H9 (cell line): ENCODE data around the gene ITPRID2. TPM values are rescaled to one million over a fixed set of nuclear protein-coding genes. Genes with fewer than 3 reads are reported as not detected.

ENCODE experiments used
- DNase-seq: peaks from one replicate; pipeline ENCODE4 v3.0.0-alpha.2; 2017
- H2AFZ ChIP-seq: one replicate; pipeline ENCODE4 v1.6.1; 2013; ENCODE audit warnings: mild to moderate bottlenecking, low read length, control low read depth, moderate library complexity
- H2AK5ac ChIP-seq: 2 replicates; pipeline ENCODE4 v1.6.1; 2013; ENCODE audit warnings: low read length, control low read depth, mixed read lengths; ENCODE audit not compliant: insufficient read length
- H2BK120ac ChIP-seq: one replicate; pipeline ENCODE4 v1.6.1; 2013; ENCODE audit warnings: low read depth, mild to moderate bottlenecking, low read length, control low read depth, inconsistent platforms; ENCODE audit not compliant: poor library complexity, severe bottlenecking
- H2BK12ac ChIP-seq: 2 replicates; pipeline ENCODE4 v1.6.1; 2013; ENCODE audit warnings: low read length, control low read depth, mixed read lengths, low read depth; ENCODE audit not compliant: insufficient read length
- H2BK15ac ChIP-seq: 2 replicates; pipeline ENCODE4 v1.6.1; 2013; ENCODE audit warnings: low read depth, low read length, control low read depth
- H2BK20ac ChIP-seq: one replicate; pipeline ENCODE4 v1.6.1; 2013; ENCODE audit warnings: low read depth, mild to moderate bottlenecking, low read length, control low read depth, inconsistent platforms; ENCODE audit not compliant: poor library complexity, severe bottlenecking
- H2BK5ac ChIP-seq: 2 replicates; pipeline ENCODE4 v1.6.1; 2013; ENCODE audit warnings: low read length, control low read depth, mixed read lengths; ENCODE audit not compliant: insufficient read length
- H3K14ac ChIP-seq: 2 replicates; pipeline ENCODE4 v1.6.1; 2013; ENCODE audit warnings: low read length, control low read depth; ENCODE audit not compliant: insufficient read depth
- H3K18ac ChIP-seq: 2 replicates; pipeline ENCODE4 v1.6.1; 2013; ENCODE audit warnings: low read depth, mild to moderate bottlenecking, mixed read lengths, low read length, control low read depth; ENCODE audit not compliant: insufficient read length
- H3K23ac ChIP-seq: 2 replicates; pipeline ENCODE4 v1.6.1; 2013; ENCODE audit warnings: low read length, control low read depth, mixed read lengths, low read depth; ENCODE audit not compliant: insufficient read length
- H3K23me2 ChIP-seq: 2 replicates; pipeline ENCODE4 v1.6.1; 2013; ENCODE audit warnings: low read depth, mild to moderate bottlenecking, mixed read lengths, low read length, control low read depth; ENCODE audit not compliant: insufficient read length, poor library complexity, severe bottlenecking
- H3K27ac ChIP-seq: 2 replicates; pipeline ENCODE4 v1.5.1; 2013; ENCODE audit warnings: low read length, control low read depth, mixed read lengths, low read depth; ENCODE audit not compliant: insufficient read length
- H3K27me3 ChIP-seq: 2 replicates; pipeline ENCODE4 v1.6.1; 2013; ENCODE audit warnings: low read length, control low read depth, inconsistent platforms; ENCODE audit not compliant: insufficient read depth
- H3K4ac ChIP-seq: 2 replicates; pipeline ENCODE4 v1.6.1; 2013; ENCODE audit warnings: low read depth, mild to moderate bottlenecking, control low read depth, inconsistent platforms, low read length, moderate library complexity
- H3K4me1 ChIP-seq: 2 replicates; pipeline ENCODE4 v1.6.1; 2013; ENCODE audit warnings: low read length, control low read depth, inconsistent platforms; ENCODE audit not compliant: insufficient read depth
- H3K4me2 ChIP-seq: 2 replicates; pipeline ENCODE4 v1.6.1; 2013; ENCODE audit warnings: low read length, control low read depth, mixed read lengths; ENCODE audit not compliant: insufficient read length, insufficient read depth
- H3K56ac ChIP-seq: 2 replicates; pipeline ENCODE4 v1.6.1; 2013; ENCODE audit warnings: low read depth, mild to moderate bottlenecking, mixed read lengths, low read length, control low read depth; ENCODE audit not compliant: insufficient read length
- H3K79me1 ChIP-seq: 2 replicates; pipeline ENCODE4 v1.6.1; 2013; ENCODE audit warnings: low read depth, mild to moderate bottlenecking, moderate library complexity, low read length, control low read depth, inconsistent platforms; ENCODE audit not compliant: insufficient read depth, poor library complexity, severe bottlenecking
- H3K79me2 ChIP-seq: 2 replicates; pipeline ENCODE4 v1.6.1; 2013; ENCODE audit warnings: low read length, control low read depth, inconsistent platforms; ENCODE audit not compliant: insufficient read depth
- H3K9ac ChIP-seq: 2 replicates; pipeline ENCODE4 v1.6.1; 2013; ENCODE audit warnings: low read length, control low read depth, mixed read lengths; ENCODE audit not compliant: insufficient read length; ENCODE audit errors: extremely low read depth
- H3K9me3 ChIP-seq: one replicate; pipeline ENCODE4 v1.6.1; 2013; ENCODE audit warnings: low read depth, low read length, inconsistent platforms; ENCODE audit not compliant: control insufficient read depth
- H3T11ph ChIP-seq: one replicate; pipeline ENCODE4 v1.6.1; 2013; ENCODE audit warnings: mild to moderate bottlenecking, low read length, control low read depth, inconsistent platforms
- H4K20me1 ChIP-seq: one replicate; pipeline ENCODE4 v1.6.1; 2013; ENCODE audit not compliant: control insufficient read depth, insufficient read length, insufficient read depth
- H4K5ac ChIP-seq: 2 replicates; pipeline ENCODE4 v1.6.1; 2013; ENCODE audit warnings: low read depth, mild to moderate bottlenecking, mixed read lengths, low read length, control low read depth; ENCODE audit not compliant: insufficient read length
- H4K8ac ChIP-seq: replicated peaks from 2 replicates; pipeline ENCODE4 v1.6.1; 2013; ENCODE audit warnings: low read length, control low read depth, mixed read lengths, low read depth; ENCODE audit not compliant: insufficient read length
- H4K91ac ChIP-seq: 2 replicates; pipeline ENCODE4 v1.6.1; 2013; ENCODE audit warnings: low read depth, mild to moderate bottlenecking, moderate library complexity, mixed read lengths, low read length, control low read depth; ENCODE audit not compliant: insufficient read length
- H3K27ac Mint-ChIP-seq, 3 experiments: 2 replicates in 2 of 3; 3 replicates in 1 of 3; pipeline ENCODE4 v1.8.0; 2020 to 2021; ENCODE audit warnings: mixed read lengths in 3 of 3, mild to moderate bottlenecking in 1 of 3, moderate library complexity in 1 of 3
- H3K27me3 Mint-ChIP-seq: 2 replicates; pipeline ENCODE4 v1.8.0; 2021; ENCODE audit warnings: low read depth, mild to moderate bottlenecking, moderate library complexity, mixed read lengths
- H3K36me3 Mint-ChIP-seq, 3 experiments: 2 replicates in 2 of 3; 3 replicates in 1 of 3; pipeline ENCODE4 v1.8.0; 2020 to 2021; ENCODE audit warnings: low read depth in 3 of 3, mixed read lengths in 3 of 3; ENCODE audit not compliant: insufficient read depth in 1 of 3
- H3K4me1 Mint-ChIP-seq, 2 experiments: 2 replicates each; pipeline ENCODE4 v1.8.0; 2020; ENCODE audit warnings: mixed read lengths in 2 of 2
- H3K4me3 Mint-ChIP-seq, 2 experiments: 2 replicates in 1 of 2; 3 replicates in 1 of 2; pipeline ENCODE4 v1.8.0; 2020 to 2021; ENCODE audit warnings: mild to moderate bottlenecking in 2 of 2, mixed read lengths in 2 of 2, moderate library complexity in 1 of 2
- H3K9me3 Mint-ChIP-seq, 2 experiments: 2 replicates in 1 of 2; 3 replicates in 1 of 2; pipeline ENCODE4 v1.8.0; 2020; ENCODE audit warnings: mild to moderate bottlenecking in 2 of 2, mixed read lengths in 2 of 2, moderate library complexity in 1 of 2
- CTCF ChIP-seq: fragments of 200-600 bp; sonication (generic); conservative IDR thresholded peaks from 3 replicates; pipeline ENCODE4 v1.8.0; 2021; ENCODE audit warnings: antibody characterized with exemption, mild to moderate bottlenecking
- WGBS: extraction: QIAGEN DNeasy Blood & Tissue Kit; methylation state at CpG from one replicate; pipeline ENCODE4 v1.1.7; 2013; ENCODE audit warnings: missing lambda C conversion rate, low lambda C conversion rate, mixed read lengths; ENCODE audit not compliant: insufficient read length; ENCODE audit errors: extremely low coverage; 5-methylcytosine and 5-hydroxymethylcytosine counted together
- total RNA-seq: library from RNA; stranded (reverse); gene quantifications from 2 replicates; pipeline ENCODE4 v1.2.1, GENCODE V29; 2021

ITPRID2 gene
- total RNA-seq, 1 experiment from 2014 or later: 12.0 TPM

DNA sequence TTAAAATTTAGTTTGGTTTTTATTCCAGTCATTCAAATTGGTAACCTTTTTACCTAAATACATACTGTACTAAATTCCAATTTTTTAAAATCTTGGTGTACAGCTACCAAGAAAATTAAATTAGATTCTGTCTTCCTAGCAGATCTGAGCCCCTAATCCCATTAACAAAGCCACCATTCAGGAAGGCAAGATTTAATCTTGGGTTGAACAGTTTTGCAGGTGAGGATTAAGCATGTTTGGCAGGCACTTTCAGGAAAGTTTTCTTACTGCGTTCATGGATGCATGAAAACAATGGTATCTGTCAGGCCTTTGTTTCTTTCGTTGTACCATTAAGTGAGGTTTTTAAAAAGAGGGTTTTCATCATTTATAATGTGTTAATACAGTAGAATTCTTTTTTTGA is 32.8 kb downstream of the ITPRID2 start:
- Histone ChIP-seq H4K8ac (no peak overlapping the region), H4K91ac (no peak overlapping the region), H2AFZ (no peak overlapping the region), H3K4me1 (no peaks in the 10 kb centered on the region), H2BK120ac (no peak overlapping the region), H3K79me2 (no peaks in the 10 kb centered on the region; the same call in 1 of the 2 replicates), H3K23me2 (no peaks in the 10 kb centered on the region), H2BK15ac (no peak overlapping the region), H4K5ac (no peak overlapping the region), H3K4ac (no peak overlapping the region), H2BK12ac (no peak overlapping the region), H3K23ac (no peak overlapping the region), H3K9me3 (no peaks in the 10 kb centered on the region), H3K9ac (no peak overlapping the region), H3K27me3 (no peaks in the 10 kb centered on the region), H3K4me2 (no peak overlapping the region), H3T11ph (no peak overlapping the region), H3K14ac (no peak overlapping the region), H4K20me1 (no peaks in the 10 kb centered on the region), H3K18ac (no peak overlapping the region), H2BK5ac (no peak overlapping the region), H3K27ac (no peak overlapping the region), H2BK20ac (no peak overlapping the region), H3K79me1 (no peaks in the 10 kb centered on the region), H2AK5ac (no peak overlapping the region), H3K56ac (no peak overlapping the region)
- H3K4me3 Mint-ChIP-seq: no peak overlapping the region
- peaks cover 0 to 7% (median 0%) of the 10 kb centered on the region in 3 experiments; a peak in 4 of 7 replicates for H3K36me3 Mint-ChIP-seq
- no peaks in the 10 kb centered on the region for H3K27me3 Mint-ChIP-seq
- DNase-seq: no peak
- H3K9me3 Mint-ChIP-seq: no peaks in the 10 kb centered on the region
- TF ChIP-seq CTCF: no peak
- WGBS: no CpG with 5 or more reads among the region's 2 CpGs
- no peaks in the 10 kb centered on the region; a peak in 1 of 4 replicates for H3K4me1 Mint-ChIP-seq
- no peak overlapping the region for H3K27ac Mint-ChIP-seq
